HG03432 (cell line): ENCODE measurements around the gene UBE3B.

Experiments
- ATAC-seq: cut with Tn5 transposase; IDR thresholded peaks from one replicate; pipeline ENCODE4 v1.9.1; 2021; ENCODE audit warnings: mild to moderate bottlenecking, moderate library complexity; ENCODE audit not compliant: unreplicated experiment

UBE3B gene

GRCh38 chr12:109549613-109550270 lies 72.3 kb downstream of the UBE3B start:
- ATAC-seq: no peak

- ATAC-seq: no peak
Observed at GRCh38 chr12:109550281-109550680, 72.8 kb downstream of the UBE3B start.

GRCh38 chr12:109551108-109551507 lies 73.7 kb downstream of the UBE3B start:
- no peak for ATAC-seq

GRCh38 chr12:109552971-109553370 lies 75.5 kb downstream of the UBE3B start:
- no peak for ATAC-seq

- ATAC-seq: no peak
Observed at GRCh38 chr12:109553483-109553882, 76.0 kb downstream of the UBE3B start.

GRCh38 chr12:109553906-109554500 lies 76.6 kb downstream of the UBE3B start:
- no peak for ATAC-seq

- ATAC-seq: no peak
Observed at GRCh38 chr12:109554761-109555160, 77.3 kb downstream of the UBE3B start.

- ATAC-seq: no peak
Observed at GRCh38 chr12:109555431-109556315, 78.2 kb downstream of the UBE3B start.

- no peak for ATAC-seq
Observed at GRCh38 chr12:109557200-109557599, 79.8 kb downstream of the UBE3B start.

GRCh38 chr12:109557805-109558204 lies 80.4 kb downstream of the UBE3B start:
- ATAC-seq: no peak

GRCh38 chr12:109558374-109559199 lies 81.2 kb downstream of the UBE3B start:
- ATAC-seq: no peak

GRCh38 chr12:109559200-109559505 lies 81.7 kb downstream of the UBE3B start:
- ATAC-seq: no peak

- no peak for ATAC-seq
Observed at GRCh38 chr12:109559601-109560000, 82.2 kb downstream of the UBE3B start.

- ATAC-seq: no peak
Observed at GRCh38 chr12:109560867-109561710, 83.7 kb downstream of the UBE3B start.

GRCh38 chr12:109561711-109562030 lies 84.2 kb downstream of the UBE3B start:
- no peak for ATAC-seq

- ATAC-seq: no peak
Observed at GRCh38 chr12:109562871-109563270, 85.4 kb downstream of the UBE3B start.

- no peak for ATAC-seq
Observed at GRCh38 chr12:109563291-109564284, 86.2 kb downstream of the UBE3B start.

- ATAC-seq: no peak
Observed at GRCh38 chr12:109566424-109566823, 89.0 kb downstream of the UBE3B start.

- ATAC-seq: no peak
Observed at GRCh38 chr12:109567296-109567695, 89.9 kb downstream of the UBE3B start.
